ENCODE data around the gene CPA1.
"Not testable (repeated sequence)": the region's sequence is repeated elsewhere in the genome, so short reads cannot be mapped to it uniquely, and the experiment has no call there.

The CPA1 gene

DNA sequence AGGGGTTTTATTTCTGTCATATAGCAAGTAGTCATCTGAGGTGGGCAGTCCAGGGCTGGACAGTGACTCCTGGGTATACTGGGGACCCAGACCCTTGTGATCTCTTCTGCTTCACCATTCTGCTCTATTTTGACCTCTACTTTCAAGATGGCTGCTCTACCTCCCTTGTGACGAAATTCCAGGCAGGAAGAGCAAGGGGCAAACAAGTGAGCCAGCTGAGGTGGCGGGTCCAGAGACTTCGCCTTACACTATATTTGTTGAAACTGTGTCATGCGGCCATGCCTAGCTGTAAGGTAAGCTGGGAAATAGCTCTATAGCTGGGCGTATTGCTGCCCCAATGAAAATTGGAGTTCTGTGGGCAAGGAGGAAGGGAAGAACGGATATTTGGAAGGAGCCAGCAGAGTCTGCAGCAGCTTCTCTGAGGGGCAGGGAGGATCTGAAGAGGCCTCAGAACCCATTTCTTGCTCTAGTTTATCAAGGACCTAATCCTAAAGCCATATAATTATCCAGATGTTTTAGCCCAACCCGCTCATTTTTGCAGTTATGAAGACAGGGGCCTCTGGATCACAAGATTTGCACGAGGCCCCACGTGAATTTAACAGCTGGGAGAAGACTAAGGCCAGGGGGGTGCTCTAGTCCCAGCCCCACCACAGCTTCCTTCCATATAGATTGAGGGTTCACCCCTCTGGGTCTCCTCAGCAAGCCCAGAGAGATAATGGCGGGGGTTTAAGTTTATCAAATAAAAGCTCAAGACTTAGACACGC, 7.7 kb upstream of the CPA1 start:
- TF ChIP-seq, protein P1, sequence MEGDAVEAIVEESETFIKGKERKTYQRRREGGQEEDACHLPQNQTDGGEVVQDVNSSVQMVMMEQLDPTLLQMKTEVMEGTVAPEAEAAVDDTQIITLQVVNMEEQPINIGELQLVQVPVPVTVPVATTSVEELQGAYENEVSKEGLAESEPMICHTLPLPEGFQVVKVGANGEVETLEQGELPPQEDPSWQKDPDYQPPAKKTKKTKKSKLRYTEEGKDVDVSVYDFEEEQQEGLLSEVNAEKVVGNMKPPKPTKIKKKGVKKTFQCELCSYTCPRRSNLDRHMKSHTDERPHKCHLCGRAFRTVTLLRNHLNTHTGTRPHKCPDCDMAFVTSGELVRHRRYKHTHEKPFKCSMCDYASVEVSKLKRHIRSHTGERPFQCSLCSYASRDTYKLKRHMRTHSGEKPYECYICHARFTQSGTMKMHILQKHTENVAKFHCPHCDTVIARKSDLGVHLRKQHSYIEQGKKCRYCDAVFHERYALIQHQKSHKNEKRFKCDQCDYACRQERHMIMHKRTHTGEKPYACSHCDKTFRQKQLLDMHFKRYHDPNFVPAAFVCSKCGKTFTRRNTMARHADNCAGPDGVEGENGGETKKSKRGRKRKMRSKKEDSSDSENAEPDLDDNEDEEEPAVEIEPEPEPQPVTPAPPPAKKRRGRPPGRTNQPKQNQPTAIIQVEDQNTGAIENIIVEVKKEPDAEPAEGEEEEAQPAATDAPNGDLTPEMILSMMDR (IDR thresholded peaks at IDR 0.05; ENCODE audit: low read depth, low read length, missing control alignments): no peak
- DNase-seq (ENCODE audit: low read depth): no peak

DNA sequence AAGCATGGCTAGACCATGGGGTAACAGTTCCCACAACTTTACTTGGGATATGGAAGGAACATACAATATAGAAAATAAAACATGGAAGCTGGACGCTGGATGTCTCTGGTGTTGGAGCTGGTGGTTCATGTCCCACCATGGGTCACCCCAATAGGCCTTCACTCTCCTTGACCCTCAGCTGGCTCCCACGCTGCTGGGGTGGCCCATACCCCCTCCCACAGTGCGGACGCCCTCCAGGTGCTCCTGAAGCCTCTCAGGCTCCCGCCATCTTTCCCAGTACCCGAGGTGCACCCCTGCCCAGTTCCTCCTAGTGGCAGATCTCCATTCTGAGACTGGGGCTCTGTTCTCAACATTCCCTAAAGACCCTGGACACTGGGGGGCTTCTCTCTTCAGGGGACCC, 5.8 kb upstream of the CPA1 start:
- H3K4me3 ChIP-seq (ENCODE audit: low read depth, low read length): no peak overlapping the region
- DNase-seq (ENCODE audit: low read depth): no peak
- TF ChIP-seq, protein P1 (IDR thresholded peaks at IDR 0.05; ENCODE audit: low read depth, low read length, missing control alignments): no peak

More for the DNA sequence above, 7.7 kb upstream of the CPA1 start:
- no peak overlapping the region for H3K4me3 ChIP-seq (ENCODE audit: low read depth, low read length)

DNA sequence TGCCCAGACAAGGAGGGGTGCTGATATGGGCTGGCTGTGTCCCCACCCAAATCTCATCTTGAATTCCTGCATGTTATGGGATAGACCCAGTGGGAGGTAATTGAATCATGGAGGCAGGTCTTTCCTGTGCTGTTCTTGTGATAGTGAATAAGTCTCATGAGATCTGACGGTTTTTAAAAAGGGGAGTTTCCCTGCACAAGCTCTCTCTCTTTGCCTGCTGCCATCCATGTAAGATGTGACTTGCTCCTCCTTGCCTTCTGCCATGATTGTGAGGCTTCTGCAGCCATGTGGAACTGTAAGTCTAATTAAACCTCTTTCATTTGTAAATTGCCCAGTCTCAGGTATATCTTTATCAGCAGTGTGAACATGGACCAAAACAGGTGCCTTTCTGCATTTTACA, 3.8 kb upstream of the CPA1 start:
- H3K4me3 ChIP-seq (ENCODE audit: low read depth, low read length); DNase-seq (ENCODE audit: low read depth): not testable (repeated sequence)

DNA sequence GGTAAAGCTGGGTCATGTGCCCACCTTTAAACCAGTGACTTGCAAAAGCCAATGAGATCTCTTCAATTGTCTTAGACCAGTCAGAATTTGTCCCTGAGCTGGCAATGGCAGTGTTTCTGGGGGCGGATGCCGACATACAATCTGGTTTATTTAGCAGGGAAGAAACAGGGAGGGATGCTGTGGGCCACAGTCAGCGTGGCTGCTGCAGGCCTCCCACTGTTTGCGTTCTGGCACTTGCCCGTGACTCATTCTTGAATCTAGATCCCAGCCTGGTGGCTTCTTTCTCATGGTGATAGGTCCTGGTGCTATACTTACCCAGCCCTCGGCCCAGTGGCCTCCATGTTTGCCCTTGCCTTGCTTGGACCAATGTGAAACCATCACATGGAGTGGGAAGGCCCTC, 3.1 kb upstream of the CPA1 start:
- no peak for DNase-seq (ENCODE audit: low read depth)
- no peak overlapping the region for H3K4me3 ChIP-seq (ENCODE audit: low read depth, low read length)
- TF ChIP-seq, protein P1 (IDR thresholded peaks at IDR 0.05; ENCODE audit: low read depth, low read length, missing control alignments): no peak

DNA sequence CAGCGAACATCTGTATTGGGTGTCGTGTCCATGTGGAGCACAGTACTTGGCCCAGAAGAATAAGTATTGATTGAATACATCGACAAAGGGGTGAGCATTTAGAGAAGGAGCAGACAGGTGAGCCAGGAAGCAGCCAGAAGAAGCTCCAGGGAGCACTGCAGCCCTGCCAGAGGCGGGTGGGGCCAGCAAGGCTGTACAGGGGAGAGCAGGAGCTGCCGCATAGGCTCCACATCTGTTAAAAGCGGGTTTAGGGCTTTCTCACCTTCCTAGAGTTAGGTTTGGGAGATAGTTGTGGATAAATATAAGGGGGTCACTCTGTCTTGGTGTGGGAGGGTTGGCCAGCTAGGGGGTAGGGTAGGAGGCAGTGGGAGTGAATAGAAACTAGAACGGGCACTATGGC, 1.3 kb upstream of the CPA1 start:
- TF ChIP-seq, protein P1 (IDR thresholded peaks at IDR 0.05; ENCODE audit: low read depth, low read length, missing control alignments): no peak
- DNase-seq (ENCODE audit: low read depth): no peak
- no peak overlapping the region for H3K4me3 ChIP-seq (ENCODE audit: low read depth, low read length)

DNA sequence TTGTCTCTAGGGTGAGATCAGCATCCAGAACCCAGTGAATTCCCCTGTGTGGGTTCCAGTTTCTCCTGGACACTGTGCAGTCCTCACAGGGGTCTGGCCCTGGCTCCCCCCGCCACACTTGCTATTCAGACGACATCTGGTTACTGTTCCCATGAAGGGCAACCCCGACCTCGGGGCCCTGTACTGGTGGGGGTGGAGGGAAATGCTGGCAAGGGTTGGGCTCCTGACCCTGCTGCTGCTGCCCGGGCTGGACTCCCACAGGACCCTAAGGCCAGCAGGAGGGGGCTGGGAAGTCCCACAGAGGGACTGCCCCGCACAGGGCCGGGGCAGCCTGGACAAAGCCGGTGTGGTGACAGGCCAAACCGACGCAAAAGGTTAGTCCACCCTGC, 768 bp upstream of the CPA1 start:
- TF ChIP-seq, protein P1 (IDR thresholded peaks at IDR 0.05; ENCODE audit: low read depth, low read length, missing control alignments): no peak
- H3K4me3 ChIP-seq (ENCODE audit: low read depth, low read length): no peak overlapping the region
- no peak for DNase-seq (ENCODE audit: low read depth)

DNA sequence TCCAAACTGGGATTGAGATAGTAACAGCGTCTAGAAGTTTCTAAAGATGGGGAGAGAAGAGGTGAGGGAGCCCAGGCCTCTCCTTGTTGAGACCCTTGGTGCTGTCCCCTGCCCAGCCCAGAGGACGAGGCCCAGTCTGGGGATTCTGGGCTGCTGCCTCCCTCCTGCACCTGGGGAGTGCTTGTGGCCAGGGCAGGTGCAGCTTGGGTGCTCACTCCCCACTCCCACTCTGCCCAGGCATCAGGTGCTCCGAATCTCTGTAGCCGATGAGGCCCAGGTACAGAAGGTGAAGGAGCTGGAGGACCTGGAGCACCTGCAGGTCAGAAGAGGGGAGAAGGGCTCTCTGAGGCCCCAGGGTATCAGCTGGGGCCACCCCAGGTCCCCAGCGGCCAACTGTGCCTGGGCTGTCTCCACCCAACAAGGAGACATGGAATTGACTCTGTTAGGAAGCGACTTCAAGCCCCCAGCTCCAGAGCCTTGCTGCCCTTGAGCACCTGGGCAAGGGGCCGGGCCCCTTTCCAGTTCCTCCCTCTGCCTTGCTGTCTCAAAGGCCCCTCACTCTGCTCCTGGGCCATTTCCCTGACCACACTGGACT, 664 bp downstream of the CPA1 start:
- no peak overlapping the region for H3K4me3 ChIP-seq (ENCODE audit: low read depth, low read length)
- DNase-seq (ENCODE audit: low read depth): no peak
- TF ChIP-seq, protein P1 (IDR thresholded peaks at IDR 0.05; ENCODE audit: low read depth, low read length, missing control alignments): no peak
